Large intestine (tissue), 3 donors: Measurements from ENCODE around the gene S1PR4. TPM values are rescaled to one million over a fixed set of nuclear protein-coding genes. Genes with fewer than 3 reads are reported as not detected.

Experiments
- DNase-seq, 2 donors: peaks; one replicate each; pipeline versions ENCODE4 v3.0.0 to v3.0.0-alpha.2; 2013
- H3K27ac ChIP-seq: one replicate; pipeline ENCODE4 v1.5.1; 2013; ENCODE audit warnings: low read length
- H3K27me3 ChIP-seq: 2 replicates; pipeline ENCODE4 v1.6.1; 2013; ENCODE audit warnings: low read length; ENCODE audit not compliant: control insufficient read depth, insufficient read depth
- H3K36me3 ChIP-seq: 2 replicates; pipeline ENCODE4 v1.6.1; 2013; ENCODE audit warnings: low read length; ENCODE audit not compliant: control insufficient read depth, insufficient read depth
- H3K4me1 ChIP-seq: one replicate; pipeline ENCODE4 v1.6.1; 2013; ENCODE audit warnings: low read length; ENCODE audit not compliant: control insufficient read depth, insufficient read depth
- H3K4me3 ChIP-seq: one replicate; pipeline ENCODE4 v1.5.1; 2013; ENCODE audit warnings: low read length
- H3K9me3 ChIP-seq: one replicate; pipeline ENCODE4 v1.6.1; 2013; ENCODE audit warnings: mild to moderate bottlenecking, low read depth, low read length, moderate library complexity; ENCODE audit not compliant: control insufficient read depth
- WGBS: methylation state at CpG from one replicate; pipeline ENCODE4 v1.1.5; 2013; ENCODE audit warnings: low lambda C conversion rate; ENCODE audit not compliant: insufficient coverage; 5-methylcytosine and 5-hydroxymethylcytosine counted together
- polyA plus RNA-seq: library from polyadenylated mRNA; unstranded; fragments of 120-200 nt; gene quantifications from one replicate; pipeline ENCODE4 v1.2.1, GENCODE V29; 2013

Gene S1PR4
- polyA plus RNA-seq, 1 donor: 0.55 TPM

DNA sequence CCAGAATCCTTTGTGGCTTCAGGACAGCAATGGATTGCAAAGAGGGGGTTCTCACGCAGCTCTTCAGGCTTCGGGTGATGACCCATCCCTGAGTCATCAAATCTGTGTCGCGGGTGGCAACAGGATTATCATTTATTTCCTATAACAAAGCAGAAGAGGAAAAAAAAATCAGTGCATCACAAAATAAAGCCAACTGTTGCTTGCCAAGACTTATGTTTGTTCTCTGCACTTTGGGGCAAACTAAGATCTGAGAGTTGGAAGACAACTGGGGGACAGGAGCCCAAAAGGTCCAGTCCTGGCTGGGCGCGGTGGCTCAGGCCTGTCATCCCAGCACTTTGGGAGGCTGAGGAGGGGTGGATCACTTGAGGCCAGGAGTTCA is 36.3 kb upstream of the S1PR4 start:
- Histone ChIP-seq H3K4me1 (no peaks in the 10 kb centered on the region), H3K4me3 (no peak overlapping the region), H3K27me3 (no peaks in the 10 kb centered on the region), H3K9me3 (peaks cover 6% of the 10 kb centered on the region), H3K36me3 (no peaks in the 10 kb centered on the region), H3K27ac (no peak overlapping the region)
- WGBS: no CpG with 5 or more reads among the region's 6 CpGs
- DNase-seq: no peak

DNA sequence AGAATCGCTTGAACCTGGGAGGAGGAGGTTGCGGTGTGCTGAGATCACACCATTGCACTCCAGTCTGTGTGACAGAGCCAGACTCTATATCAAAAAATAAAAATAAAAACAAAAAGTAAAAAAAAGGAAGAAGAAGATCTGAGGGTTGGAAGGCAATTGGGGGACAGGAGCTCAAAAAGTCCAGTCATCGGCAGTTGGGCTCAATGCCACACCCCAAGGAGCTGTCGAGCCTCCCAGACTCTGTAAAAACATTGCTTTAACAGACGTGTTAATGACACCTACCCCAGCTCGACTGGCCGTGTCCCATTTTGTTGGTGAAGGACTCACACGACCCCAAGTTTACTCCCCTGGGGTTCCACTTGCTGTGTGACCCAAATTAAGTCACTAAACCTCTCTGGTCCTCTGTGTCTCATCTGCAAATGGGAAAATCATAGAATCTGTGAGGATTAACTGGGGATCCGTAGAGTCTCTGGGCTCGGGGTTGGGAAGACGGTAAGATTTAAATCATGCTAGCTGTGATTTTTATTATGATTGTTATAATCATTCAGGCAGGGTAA is 35.7 kb upstream of the S1PR4 start:
- Histone ChIP-seq H3K4me3 (no peak overlapping the region), H3K27me3 (no peaks in the 10 kb centered on the region), H3K9me3 (peaks cover 6% of the 10 kb centered on the region), H3K27ac (no peak overlapping the region), H3K36me3 (no peaks in the 10 kb centered on the region), H3K4me1 (no peaks in the 10 kb centered on the region)
- DNase-seq: no peak
- 90% methylated on average over 3 of the region's 11 CpGs for WGBS

DNA sequence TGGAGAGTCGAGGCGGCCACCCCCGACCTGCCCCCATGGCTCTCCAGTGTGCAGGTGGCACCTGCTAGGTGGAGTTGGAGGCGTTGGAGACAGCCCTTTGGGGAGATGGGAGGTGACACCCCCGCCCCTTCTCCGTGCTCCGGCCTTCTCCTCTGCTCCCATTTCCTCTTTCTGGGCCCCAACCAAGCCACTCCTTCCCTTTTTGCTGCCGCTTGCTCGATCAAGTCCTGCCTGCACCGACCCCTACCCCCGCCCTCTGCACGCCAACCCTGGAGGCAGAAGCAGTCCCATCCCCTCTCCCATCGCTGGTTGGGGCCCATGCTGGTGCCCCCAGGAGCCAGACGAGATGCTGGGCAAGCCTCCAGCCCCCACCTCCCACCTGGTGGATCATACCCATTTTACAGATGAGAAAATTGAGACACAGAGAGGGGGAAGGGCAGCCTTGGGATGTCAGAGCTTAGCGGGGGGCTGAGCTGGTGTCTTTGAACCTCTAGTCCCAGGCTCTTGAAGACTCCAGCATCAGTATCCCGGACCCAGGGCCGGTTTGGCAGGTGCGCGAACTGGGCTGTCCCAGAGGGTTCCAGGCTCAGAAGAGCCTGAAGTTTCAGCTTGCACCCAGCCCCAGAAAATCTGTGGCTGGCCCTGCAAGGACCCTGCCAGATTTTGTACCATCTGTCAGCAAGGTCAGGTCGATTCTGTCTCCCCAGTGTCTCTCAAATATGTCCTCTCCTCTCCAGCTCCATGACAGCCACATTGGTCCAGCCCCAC is 32.5 kb upstream of the S1PR4 start:
- Histone ChIP-seq H3K36me3 (no peaks in the 10 kb centered on the region), H3K4me1 (no peaks in the 10 kb centered on the region), H3K27ac (no peak overlapping the region), H3K4me3 (no peak overlapping the region), H3K27me3 (peaks cover 13% of the 10 kb centered on the region), H3K9me3 (peaks cover 6% of the 10 kb centered on the region)
- DNase-seq: no peak
- 20% methylated on average over 1 of the region's 20 CpGs for WGBS

DNA sequence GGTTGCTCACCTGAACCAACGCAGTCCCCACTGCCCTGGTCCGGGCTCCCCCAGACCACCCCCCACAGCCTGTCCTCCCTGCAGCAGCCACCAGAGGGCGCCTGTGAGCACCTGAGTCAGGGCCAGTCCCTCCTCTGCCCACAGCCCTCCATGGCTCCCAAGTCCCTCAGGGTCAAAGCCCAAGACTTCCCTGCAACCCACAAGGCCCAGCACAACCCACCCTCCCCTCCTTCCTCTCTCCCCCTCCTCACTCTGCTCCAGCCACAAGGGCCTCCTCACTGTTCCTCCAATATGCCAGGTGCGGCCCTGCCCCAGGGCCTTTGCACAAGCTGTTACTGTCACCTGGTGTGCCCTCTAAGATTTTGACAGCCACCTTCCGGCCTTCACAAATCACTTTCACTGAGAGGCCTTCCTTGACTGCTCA is 31.9 kb upstream of the S1PR4 start:
- no peak overlapping the region for H3K4me3 ChIP-seq
- peaks cover 6% of the 10 kb centered on the region for H3K9me3 ChIP-seq
- WGBS: no CpG with 5 or more reads among the region's 5 CpGs
- peaks cover 13% of the 10 kb centered on the region for H3K27me3 ChIP-seq
- no peaks in the 10 kb centered on the region for H3K4me1 ChIP-seq
- H3K27ac ChIP-seq: no peak overlapping the region
- no peak for DNase-seq
- H3K36me3 ChIP-seq: no peaks in the 10 kb centered on the region

DNA sequence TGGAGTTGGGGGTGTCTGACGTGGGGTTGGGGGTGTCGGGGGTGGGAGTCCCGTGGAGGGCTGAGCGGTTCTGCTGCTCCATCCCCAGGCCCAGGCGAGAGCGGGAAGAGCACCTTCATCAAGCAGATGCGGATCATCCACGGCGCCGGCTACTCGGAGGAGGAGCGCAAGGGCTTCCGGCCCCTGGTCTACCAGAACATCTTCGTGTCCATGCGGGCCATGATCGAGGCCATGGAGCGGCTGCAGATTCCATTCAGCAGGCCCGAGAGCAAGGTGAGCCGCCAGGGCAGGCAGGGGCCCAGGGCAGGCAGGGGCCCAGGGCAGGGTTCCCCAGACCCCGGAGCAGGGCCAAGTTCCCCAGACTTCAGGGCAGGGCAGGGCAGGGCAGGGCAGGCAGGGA is 30.1 kb upstream of the S1PR4 start:
- Histone ChIP-seq H3K36me3 (no peaks in the 10 kb centered on the region), H3K4me1 (no peaks in the 10 kb centered on the region), H3K27me3 (peaks cover 13% of the 10 kb centered on the region), H3K27ac (no peak overlapping the region), H3K4me3 (no peak overlapping the region), H3K9me3 (peaks cover 3% of the 10 kb centered on the region)
- no CpG with 5 or more reads among the region's 20 CpGs for WGBS
- no peak for DNase-seq

DNA sequence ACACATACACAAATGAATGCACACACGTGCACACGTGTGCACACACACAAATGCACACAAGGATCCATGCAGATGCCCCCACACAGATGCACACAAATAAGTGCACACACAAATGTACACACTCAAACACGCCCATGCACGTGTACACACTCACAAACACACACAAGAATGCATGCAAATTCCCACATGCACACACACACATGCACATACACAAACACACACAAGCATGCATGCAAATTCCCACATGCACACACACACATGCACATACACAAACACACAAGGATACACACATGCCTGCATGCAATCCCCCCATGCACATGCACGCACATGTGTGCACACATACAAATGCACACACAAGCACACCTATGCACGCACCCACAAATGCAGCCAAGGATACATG is 29.5 kb upstream of the S1PR4 start:
- H3K9me3 ChIP-seq: peaks cover 3% of the 10 kb centered on the region
- peaks cover 13% of the 10 kb centered on the region for H3K27me3 ChIP-seq
- DNase-seq: no peak
- no peaks in the 10 kb centered on the region for H3K4me1 ChIP-seq
- no CpG with 5 or more reads among the region's 6 CpGs for WGBS
- no peaks in the 10 kb centered on the region for H3K36me3 ChIP-seq
- no peak overlapping the region for H3K27ac ChIP-seq
- H3K4me3 ChIP-seq: no peak overlapping the region

DNA sequence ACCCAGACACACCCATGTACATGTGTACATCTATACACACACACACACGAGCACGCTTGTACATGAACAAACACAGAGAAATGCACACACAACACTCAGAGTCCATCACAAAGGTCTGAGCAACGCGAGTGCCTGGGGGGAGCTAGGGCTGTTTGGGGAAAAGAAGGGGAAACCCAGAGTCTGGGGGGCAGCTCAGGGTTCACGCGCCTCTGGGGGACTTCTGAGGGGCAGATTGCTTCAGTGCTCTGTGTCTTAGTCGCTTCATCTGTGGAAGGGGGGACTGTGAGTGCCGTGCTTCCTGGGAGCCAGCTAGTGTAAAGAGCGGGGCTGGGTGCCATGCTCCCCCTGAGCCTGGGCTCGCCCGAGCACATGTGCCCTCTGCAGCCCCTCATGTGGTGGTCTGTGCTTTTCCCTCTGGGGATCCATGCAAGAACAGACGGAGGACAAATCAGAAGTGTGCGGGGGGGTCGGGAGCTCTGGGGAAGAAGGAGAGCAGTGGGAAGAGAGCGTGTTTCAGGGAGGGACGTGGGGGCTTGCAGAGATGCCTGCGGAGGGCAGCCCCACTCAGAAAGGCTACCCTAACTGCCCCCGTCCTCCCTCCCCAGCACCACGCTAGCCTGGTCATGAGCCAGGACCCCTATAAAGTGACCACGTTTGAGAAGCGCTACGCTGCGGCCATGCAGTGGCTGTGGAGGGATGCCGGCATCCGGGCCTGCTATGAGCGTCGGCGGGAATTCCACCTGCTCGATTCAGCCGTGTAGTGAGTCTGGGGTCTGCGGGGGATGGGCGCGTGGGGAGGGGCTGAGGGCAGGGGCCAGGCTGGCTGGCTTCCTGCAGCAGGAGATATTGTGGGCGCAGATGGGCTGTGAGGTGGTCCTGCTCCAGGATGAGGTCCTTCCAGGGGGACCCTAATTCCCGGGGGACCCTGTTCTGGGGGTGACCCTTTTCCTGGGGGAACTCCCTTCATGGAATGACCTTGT is 28.8 kb upstream of the S1PR4 start:
- Histone ChIP-seq H3K27ac (no peak overlapping the region), H3K4me3 (no peak overlapping the region), H3K4me1 (no peaks in the 10 kb centered on the region), H3K27me3 (peaks cover 13% of the 10 kb centered on the region), H3K9me3 (peaks cover 3% of the 10 kb centered on the region), H3K36me3 (no peaks in the 10 kb centered on the region)
- no peak for DNase-seq
- WGBS: no CpG with 5 or more reads among the region's 35 CpGs

DNA sequence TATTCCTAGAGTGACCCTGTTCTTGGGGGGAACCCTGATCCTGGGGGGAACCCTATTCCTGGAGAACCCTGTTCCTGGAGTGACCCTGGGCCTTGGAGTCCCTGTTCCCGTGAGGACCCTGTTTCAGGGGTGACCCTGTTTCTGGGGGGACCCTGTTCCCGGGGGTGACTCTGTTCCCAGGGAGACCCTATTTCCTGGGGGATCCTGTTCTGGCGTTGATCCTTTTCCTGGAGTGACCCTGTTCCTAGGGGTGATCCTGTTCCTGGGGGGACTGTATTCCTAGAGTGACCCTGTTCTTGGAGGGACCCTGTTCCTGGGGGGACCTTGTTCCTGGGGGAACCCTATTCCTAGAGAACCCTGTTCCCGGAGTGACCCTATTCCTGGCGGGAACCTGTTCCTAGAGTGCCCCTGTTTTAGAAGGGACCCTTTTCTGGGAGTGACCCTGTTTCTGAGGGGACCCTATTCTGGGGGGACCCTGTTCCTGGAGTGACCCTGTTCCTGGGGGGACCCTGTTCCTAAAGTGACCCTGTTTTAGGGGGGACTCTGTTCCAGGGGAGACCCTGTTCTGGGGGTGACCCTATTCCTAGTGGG is 27.7 kb upstream of the S1PR4 start:
- WGBS: no CpG with 5 or more reads among the region's 5 CpGs
- DNase-seq: no peak
- peaks cover 13% of the 10 kb centered on the region for H3K27me3 ChIP-seq

DNA sequence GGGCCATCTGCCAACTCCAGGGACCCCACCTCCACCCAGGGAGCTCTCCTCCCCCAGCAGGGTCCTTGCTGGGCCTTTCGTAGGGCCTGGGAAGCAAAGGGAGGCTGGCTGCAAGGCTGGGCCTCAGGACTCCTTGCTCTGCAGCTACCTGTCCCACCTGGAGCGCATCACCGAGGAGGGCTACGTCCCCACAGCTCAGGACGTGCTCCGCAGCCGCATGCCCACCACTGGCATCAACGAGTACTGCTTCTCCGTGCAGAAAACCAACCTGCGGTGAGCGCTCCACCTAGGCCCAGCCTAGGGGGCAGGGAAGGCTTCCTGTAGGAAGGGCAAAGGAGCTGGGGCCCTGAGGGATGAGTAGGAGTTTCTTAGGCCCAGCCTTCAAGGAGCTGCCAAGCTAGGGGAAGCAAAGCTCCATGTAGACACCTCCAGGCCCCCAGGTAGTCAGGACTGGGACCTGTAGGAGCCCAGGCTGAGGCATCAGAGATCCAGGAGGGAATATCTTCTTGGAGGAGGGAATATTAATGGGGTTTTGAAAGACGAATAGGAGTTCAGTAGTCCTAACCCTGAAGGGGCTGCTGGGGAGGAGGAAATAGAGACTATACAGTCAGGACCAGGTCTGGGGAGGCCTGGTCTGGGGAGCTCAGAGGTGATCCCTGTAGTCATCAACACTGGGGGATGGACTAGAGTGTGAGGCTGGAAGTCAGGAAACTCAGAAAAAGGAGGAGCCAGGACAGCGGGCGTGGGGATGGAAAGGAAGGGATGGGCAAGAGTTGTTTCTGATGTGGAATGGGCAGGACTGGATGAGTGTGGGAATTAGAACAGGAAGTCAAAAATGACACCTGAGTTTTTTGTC is 26.8 kb upstream of the S1PR4 start:
- Histone ChIP-seq H3K27ac (no peak overlapping the region), H3K27me3 (peaks cover 13% of the 10 kb centered on the region), H3K4me1 (no peaks in the 10 kb centered on the region), H3K9me3 (no peaks in the 10 kb centered on the region), H3K36me3 (no peaks in the 10 kb centered on the region), H3K4me3 (no peak overlapping the region)
- DNase-seq: no peak
- WGBS: 39% methylated on average over 2 of the region's 14 CpGs

More for the DNA sequence above, 27.7 kb upstream of the S1PR4 start:
- H3K36me3 ChIP-seq: no peaks in the 10 kb centered on the region
- no peak overlapping the region for H3K4me3 ChIP-seq
- H3K4me1 ChIP-seq: no peaks in the 10 kb centered on the region
- H3K27ac ChIP-seq: no peak overlapping the region
- peaks cover 3% of the 10 kb centered on the region for H3K9me3 ChIP-seq
